ENCODE results near the gene FAF1. TPM values are rescaled to one million over a fixed set of nuclear protein-coding genes. Genes with fewer than 3 reads are reported as not detected.

Gene FAF1
- total and polyA plus RNA-seq, 9 of the 15 experiments (the other 6 are each of a cell fraction or from before 2014, with no cell fraction given): 48.7 to 225 (median 118) TPM

- TF ChIP-seq HMG20B (CRISPR knock-in tag; IDR thresholded peaks at IDR 0.05) (no peak), MTF1 (CRISPR knock-in tag; IDR thresholded peaks at IDR 0.05; ENCODE audit: borderline replicate concordance) (no peak), COPS2 (conservative IDR thresholded peaks at IDR 0.05) (no peak), MAFG (tag; conservative IDR thresholded peaks at IDR 0.05) (peak; percentile 42; the same call in 1 of the 2 replicates), THRAP3 (IDR thresholded peaks at IDR 0.05; ENCODE audit: borderline replicate concordance) (no peak), SRSF7 (optimal IDR thresholded peaks at IDR 0.05; ENCODE audit: low read depth, low read length) (no peak), POLR3A (IDR thresholded peaks at IDR 0.05; ENCODE audit: borderline replicate concordance, extremely low read depth, insufficient read depth, insufficient read length) (no peak), HNRNPLL (IDR thresholded peaks at IDR 0.05; ENCODE audit: low read depth, low read length, poor library complexity, severe bottlenecking) (no peak), KLF1 (tag; IDR thresholded peaks at IDR 0.05) (no peak), ADNP (tag; IDR thresholded peaks at IDR 0.05) (no peak), MAFK (IDR thresholded peaks at IDR 0.05; ENCODE audit: low read length) (0 out of 2 replicates have a peak, but pooled peaks have one; percentile 19)
- TF ChIP-seq, protein P1, sequence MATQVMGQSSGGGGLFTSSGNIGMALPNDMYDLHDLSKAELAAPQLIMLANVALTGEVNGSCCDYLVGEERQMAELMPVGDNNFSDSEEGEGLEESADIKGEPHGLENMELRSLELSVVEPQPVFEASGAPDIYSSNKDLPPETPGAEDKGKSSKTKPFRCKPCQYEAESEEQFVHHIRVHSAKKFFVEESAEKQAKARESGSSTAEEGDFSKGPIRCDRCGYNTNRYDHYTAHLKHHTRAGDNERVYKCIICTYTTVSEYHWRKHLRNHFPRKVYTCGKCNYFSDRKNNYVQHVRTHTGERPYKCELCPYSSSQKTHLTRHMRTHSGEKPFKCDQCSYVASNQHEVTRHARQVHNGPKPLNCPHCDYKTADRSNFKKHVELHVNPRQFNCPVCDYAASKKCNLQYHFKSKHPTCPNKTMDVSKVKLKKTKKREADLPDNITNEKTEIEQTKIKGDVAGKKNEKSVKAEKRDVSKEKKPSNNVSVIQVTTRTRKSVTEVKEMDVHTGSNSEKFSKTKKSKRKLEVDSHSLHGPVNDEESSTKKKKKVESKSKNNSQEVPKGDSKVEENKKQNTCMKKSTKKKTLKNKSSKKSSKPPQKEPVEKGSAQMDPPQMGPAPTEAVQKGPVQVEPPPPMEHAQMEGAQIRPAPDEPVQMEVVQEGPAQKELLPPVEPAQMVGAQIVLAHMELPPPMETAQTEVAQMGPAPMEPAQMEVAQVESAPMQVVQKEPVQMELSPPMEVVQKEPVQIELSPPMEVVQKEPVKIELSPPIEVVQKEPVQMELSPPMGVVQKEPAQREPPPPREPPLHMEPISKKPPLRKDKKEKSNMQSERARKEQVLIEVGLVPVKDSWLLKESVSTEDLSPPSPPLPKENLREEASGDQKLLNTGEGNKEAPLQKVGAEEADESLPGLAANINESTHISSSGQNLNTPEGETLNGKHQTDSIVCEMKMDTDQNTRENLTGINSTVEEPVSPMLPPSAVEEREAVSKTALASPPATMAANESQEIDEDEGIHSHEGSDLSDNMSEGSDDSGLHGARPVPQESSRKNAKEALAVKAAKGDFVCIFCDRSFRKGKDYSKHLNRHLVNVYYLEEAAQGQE (IDR thresholded peaks at IDR 0.05; ENCODE audit: borderline replicate concordance): peak; percentile 24; the same call in 1 of the 2 replicates
- TF ChIP-seq, protein P1 (CRISPR knock-in tag; IDR thresholded peaks at IDR 0.05; ENCODE audit: low read depth): no peak
These were observed 255.9 kb downstream of the FAF1 start (continued) for GRCh38 chr1:50704126-50704525.

All from K562 (cell line).